C1 segment of cervical spinal cord (tissue), 14 donors: ENCODE measurements around the gene SH3RF3.

Source experiments
- DNase-seq, 14 donors: peaks; one replicate each; lab custom pipeline; 2025; lab: John Stamatoyannopoulos, UW

The SH3RF3 gene

GRCh38 chr2:109349503-109350465, 220.8 kb downstream of the SH3RF3 start:
- DNase-seq = no peak

GRCh38 chr2:109350526-109350925, 221.5 kb downstream of the SH3RF3 start:
- DNase-seq = no peak

GRCh38 chr2:109351164-109351756, 222.3 kb downstream of the SH3RF3 start:
- peak in 3 of 14 donors; percentile 18 to 56 (median 35) for DNase-seq

- DNase-seq = no peak
Observed at GRCh38 chr2:109352056-109352897, 223.3 kb downstream of the SH3RF3 start.

GRCh38 chr2:109352898-109353689, 224.1 kb downstream of the SH3RF3 start:
- no peak for DNase-seq

GRCh38 chr2:109353806-109354745, 225.1 kb downstream of the SH3RF3 start:
- no peak for DNase-seq

GRCh38 chr2:109355192-109355843, 226.3 kb downstream of the SH3RF3 start:
- no peak for DNase-seq

- no peak for DNase-seq
Observed at GRCh38 chr2:109356324-109357035, 227.5 kb downstream of the SH3RF3 start.

- DNase-seq = no peak
Observed at GRCh38 chr2:109364217-109364616, 235.2 kb downstream of the SH3RF3 start.

- no peak for DNase-seq
Observed at GRCh38 chr2:109365131-109365530, 236.1 kb downstream of the SH3RF3 start.

- DNase-seq = no peak
Observed at GRCh38 chr2:109367683-109368082, 238.7 kb downstream of the SH3RF3 start.

- no peak for DNase-seq
Observed at GRCh38 chr2:109368798-109369197, 239.8 kb downstream of the SH3RF3 start.

- DNase-seq = no peak
Observed at GRCh38 chr2:109369671-109370191, 240.7 kb downstream of the SH3RF3 start.

- DNase-seq = no peak
Observed at GRCh38 chr2:109370399-109371035, 241.5 kb downstream of the SH3RF3 start.

GRCh38 chr2:109371481-109372170, 242.6 kb downstream of the SH3RF3 start:
- DNase-seq = no peak

- no peak for DNase-seq
Observed at GRCh38 chr2:109372171-109372568, 243.2 kb downstream of the SH3RF3 start.

- no peak for DNase-seq
Observed at GRCh38 chr2:109372614-109373013, 243.6 kb downstream of the SH3RF3 start.
